Measurements from ENCODE around the gene SNX15. TPM values are rescaled to one million over a fixed set of nuclear protein-coding genes. Genes with fewer than 3 reads are reported as not detected.

Gene SNX15
- total and polyA plus RNA-seq, 2 donors (not counting 3 experiments of a cell fraction or from before 2014, with no cell fraction given), result 15.5 to 21.8 TPM

DNA sequence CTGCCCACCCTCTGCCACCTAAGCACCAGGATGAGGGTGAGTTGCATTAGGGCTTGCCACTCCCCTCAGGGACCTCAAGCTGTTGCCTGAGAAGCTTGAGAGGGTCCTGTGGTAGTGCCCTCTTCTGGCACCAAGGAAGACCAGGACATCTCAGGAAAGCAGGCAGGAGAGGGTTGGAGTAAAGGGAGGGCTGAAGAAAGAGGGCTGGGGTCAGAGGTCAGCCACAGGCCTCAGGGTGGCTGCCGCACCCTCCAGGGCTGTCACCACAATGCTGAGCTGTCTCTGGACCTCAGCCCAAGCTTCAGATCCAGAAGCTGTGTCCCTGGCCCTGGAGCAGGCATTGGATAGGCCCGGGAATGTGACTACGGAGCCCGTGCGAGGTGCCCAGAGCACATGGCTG lies 17.8 kb downstream of the SNX15 start:
- BruUV-seq (replicated peaks), result no TSS peak
- H3K9me1 ChIP-seq (replicated peaks; ENCODE audit: control insufficient read depth, extremely low read depth, insufficient read depth, low read length), result no peaks in the 10 kb centered on the region
- H3K4me1 ChIP-seq (ENCODE audit: control insufficient read depth, extremely low read depth, insufficient read depth, low read length), result peaks cover 15% of the 10 kb centered on the region
- no peaks in the 10 kb centered on the region for H4K20me1 ChIP-seq (replicated peaks; ENCODE audit: control insufficient read depth, extremely low read depth, insufficient read depth, low read length)
- POLR2A ChIA-PET, result no interaction called here
- intact Hi-C loops (cut with micrococcal nuclease) (no loop called here), dilution Hi-C loops (cut with MboI; ENCODE audit: extremely low pct_ligation_motif_present, low sequenced_read_pairs) (no loop called here)
- H3K36me3 ChIP-seq (ENCODE audit: control insufficient read depth in 2 of 2, extremely low read depth in 1 of 2, insufficient read depth in 2 of 2, low read length in 2 of 2), result peaks cover 0 to 8% of the 10 kb centered on the region in 2 experiments
- TF ChIP-seq MYC (IDR thresholded peaks at IDR 0.05; ENCODE audit: low read depth, low read length) (no peak), POLR2AphosphoS5 (IDR thresholded peaks at IDR 0.05; ENCODE audit: insufficient read depth, low read depth, low read length) (no peak), POLR2A (IDR thresholded peaks at IDR 0.05; ENCODE audit: low read depth, low read length) (no peak), EZH2 (IDR thresholded peaks at IDR 0.05; ENCODE audit: borderline replicate concordance, low read depth, low read length, severe bottlenecking) (no peak), JUN (IDR thresholded peaks at IDR 0.05; ENCODE audit: borderline replicate concordance, insufficient read depth, insufficient read length, low read depth) (no peak), FOS (IDR thresholded peaks at IDR 0.05; ENCODE audit: borderline replicate concordance, insufficient read depth, low read length) (no peak), MAX (IDR thresholded peaks at IDR 0.05; ENCODE audit: insufficient read depth, insufficient read length) (no peak), GATA2 (IDR thresholded peaks at IDR 0.05; ENCODE audit: insufficient read depth, insufficient read length, low read depth, low read length) (no peak)
- TF ChIP-seq, protein P1, sequence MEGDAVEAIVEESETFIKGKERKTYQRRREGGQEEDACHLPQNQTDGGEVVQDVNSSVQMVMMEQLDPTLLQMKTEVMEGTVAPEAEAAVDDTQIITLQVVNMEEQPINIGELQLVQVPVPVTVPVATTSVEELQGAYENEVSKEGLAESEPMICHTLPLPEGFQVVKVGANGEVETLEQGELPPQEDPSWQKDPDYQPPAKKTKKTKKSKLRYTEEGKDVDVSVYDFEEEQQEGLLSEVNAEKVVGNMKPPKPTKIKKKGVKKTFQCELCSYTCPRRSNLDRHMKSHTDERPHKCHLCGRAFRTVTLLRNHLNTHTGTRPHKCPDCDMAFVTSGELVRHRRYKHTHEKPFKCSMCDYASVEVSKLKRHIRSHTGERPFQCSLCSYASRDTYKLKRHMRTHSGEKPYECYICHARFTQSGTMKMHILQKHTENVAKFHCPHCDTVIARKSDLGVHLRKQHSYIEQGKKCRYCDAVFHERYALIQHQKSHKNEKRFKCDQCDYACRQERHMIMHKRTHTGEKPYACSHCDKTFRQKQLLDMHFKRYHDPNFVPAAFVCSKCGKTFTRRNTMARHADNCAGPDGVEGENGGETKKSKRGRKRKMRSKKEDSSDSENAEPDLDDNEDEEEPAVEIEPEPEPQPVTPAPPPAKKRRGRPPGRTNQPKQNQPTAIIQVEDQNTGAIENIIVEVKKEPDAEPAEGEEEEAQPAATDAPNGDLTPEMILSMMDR (IDR thresholded peaks at IDR 0.05; ENCODE audit: extremely low read depth in 1 of 2, insufficient read depth in 1 of 2, low read depth in 1 of 2, low read length in 2 of 2), result no peak
- H3K27me3 ChIP-seq (ENCODE audit: control insufficient read depth in 2 of 2, insufficient read depth in 2 of 2, low read length in 2 of 2), result no peaks in the 10 kb centered on the region
- H3K27ac ChIP-seq (ENCODE audit: insufficient read depth, low read depth, low read length), result no peak overlapping the region
- FAIRE-seq, result no peak
- no peak overlapping the region for H3K9ac ChIP-seq (replicated peaks; ENCODE audit: extremely low read depth, insufficient read depth, low read length)
- CTCF ChIA-PET, result interaction anchor here (0.8 to 1.0 kb wide), 2 partner anchors 18 to 31 kb away, joined by 3 read pairs; partner anchors contain the start of genes ARL2 and SNX15
- no peak for DNase-seq (ENCODE audit: low read depth, low spot score)
- H3K79me2 ChIP-seq (ENCODE audit: control insufficient read depth, insufficient read depth, low read length), result no peaks in the 10 kb centered on the region
- H2AFZ ChIP-seq (ENCODE audit: low read depth, low read length), result no peak overlapping the region
- H3K4me2 ChIP-seq (ENCODE audit: insufficient read depth, low read length), result no peak overlapping the region
- H3K4me3 ChIP-seq (replicated peaks in 1 of 3; ENCODE audit: insufficient read depth in 1 of 3, low read depth in 1 of 3, low read length in 3 of 3), result no peak overlapping the region
- H3K9me3 ChIP-seq (replicated peaks; ENCODE audit: control insufficient read depth, insufficient read depth, low read length), result no peaks in the 10 kb centered on the region
